Measurements from ENCODE around the gene PTPRC. TPM values are rescaled to one million over a fixed set of nuclear protein-coding genes. Genes with fewer than 3 reads are reported as not detected.

PTPRC gene
- total RNA-seq, 3 donors from 2014 or later: 22.0 to 36.0 (median 35.7) TPM

- no peaks in the 10 kb centered on the region for H3K36me3 ChIP-seq
- no peak overlapping the region for H3K27ac ChIP-seq
- H3K4me3 ChIP-seq: no peak overlapping the region
- TF ChIP-seq POLR2A (IDR thresholded peaks at IDR 0.05) (no peak), POLR2AphosphoS5 (IDR thresholded peaks at IDR 0.05) (no peak), CTCF (IDR thresholded peaks at IDR 0.05) (no peak)
- intact Hi-C loops (cut with DNase I; ENCODE audit: low total_unique reads): no loop called here
- no peaks in the 10 kb centered on the region for H3K9me3 ChIP-seq
- no peaks in the 10 kb centered on the region for H3K4me1 ChIP-seq
- H3K27me3 ChIP-seq: no peaks in the 10 kb centered on the region
- DNase-seq (ENCODE audit: low spot score in 2 of 2): no peak
These were observed 42.4 kb downstream of the PTPRC start for GRCh38 chr1:198681252-198681651.

- peak overlapping the region in 1 of 2 donors; percentile 14 for H3K27ac ChIP-seq
- DNase-seq (ENCODE audit: low spot score in 2 of 2): peak in 1 of 2 donors; percentile 38
- intact Hi-C loops (cut with DNase I; ENCODE audit: low total_unique reads): no loop called here
- TF ChIP-seq CTCF (IDR thresholded peaks at IDR 0.05) (no peak), POLR2AphosphoS5 (IDR thresholded peaks at IDR 0.05) (peak in 1 of 3 donors; percentile 38)
- H3K36me3 ChIP-seq: no peaks in the 10 kb centered on the region
- no peaks in the 10 kb centered on the region for H3K4me1 ChIP-seq
- peak overlapping the region in 1 of 3 donors; percentile 24 for H3K4me3 ChIP-seq
- H3K27me3 ChIP-seq: no peaks in the 10 kb centered on the region
- no peaks in the 10 kb centered on the region for H3K9me3 ChIP-seq
These were observed 43.3 kb downstream of the PTPRC start for GRCh38 chr1:198681831-198682759.

GRCh38 chr1:198682850-198683249, 44.0 kb downstream of the PTPRC start:
- TF ChIP-seq POLR2A (IDR thresholded peaks at IDR 0.05) (no peak), POLR2AphosphoS5 (IDR thresholded peaks at IDR 0.05) (no peak), CTCF (IDR thresholded peaks at IDR 0.05) (no peak)
- H3K9me3 ChIP-seq: no peaks in the 10 kb centered on the region
- H3K4me3 ChIP-seq: no peak overlapping the region
- DNase-seq (ENCODE audit: low spot score in 2 of 2): no peak
- intact Hi-C loops (cut with DNase I; ENCODE audit: low total_unique reads): no loop called here
- H3K27ac ChIP-seq: no peak overlapping the region
- no peaks in the 10 kb centered on the region for H3K36me3 ChIP-seq
- no peaks in the 10 kb centered on the region for H3K4me1 ChIP-seq
- no peaks in the 10 kb centered on the region for H3K27me3 ChIP-seq

- H3K36me3 ChIP-seq: no peaks in the 10 kb centered on the region
- intact Hi-C loops (cut with DNase I; ENCODE audit: low total_unique reads): no loop called here
- no peak for DNase-seq (ENCODE audit: low spot score in 2 of 2)
- no peaks in the 10 kb centered on the region for H3K4me1 ChIP-seq
- H3K27ac ChIP-seq: no peak overlapping the region
- TF ChIP-seq CTCF (IDR thresholded peaks at IDR 0.05) (no peak), POLR2A (IDR thresholded peaks at IDR 0.05) (no peak), POLR2AphosphoS5 (IDR thresholded peaks at IDR 0.05) (no peak)
- no peaks in the 10 kb centered on the region for H3K9me3 ChIP-seq
- no peak overlapping the region for H3K4me3 ChIP-seq
- no peaks in the 10 kb centered on the region for H3K27me3 ChIP-seq
These were observed 44.6 kb downstream of the PTPRC start for GRCh38 chr1:198683449-198683848.

GRCh38 chr1:198686069-198686728, 47.4 kb downstream of the PTPRC start:
- DNase-seq (ENCODE audit: low spot score in 2 of 2): no peak
- Histone ChIP-seq H3K27ac (no peak overlapping the region), H3K9me3 (no peaks in the 10 kb centered on the region), H3K4me3 (no peak overlapping the region), H3K27me3 (no peaks in the 10 kb centered on the region), H3K36me3 (no peaks in the 10 kb centered on the region), H3K4me1 (no peaks in the 10 kb centered on the region)
- TF ChIP-seq CTCF (IDR thresholded peaks at IDR 0.05) (peak in 2 of 3 donors; percentile 10 to 11), POLR2A (IDR thresholded peaks at IDR 0.05) (no peak)
- intact Hi-C loops (cut with DNase I; ENCODE audit: low total_unique reads): no loop called here
